HG03378 (cell line): ENCODE measurements around the gene EPHB1.

ENCODE experiments used
- ATAC-seq: cut with Tn5 transposase; IDR thresholded peaks from one replicate; pipeline ENCODE4 v1.9.1; 2021; ENCODE audit warnings: mild to moderate bottlenecking, moderate library complexity; ENCODE audit not compliant: unreplicated experiment

Gene EPHB1

DNA sequence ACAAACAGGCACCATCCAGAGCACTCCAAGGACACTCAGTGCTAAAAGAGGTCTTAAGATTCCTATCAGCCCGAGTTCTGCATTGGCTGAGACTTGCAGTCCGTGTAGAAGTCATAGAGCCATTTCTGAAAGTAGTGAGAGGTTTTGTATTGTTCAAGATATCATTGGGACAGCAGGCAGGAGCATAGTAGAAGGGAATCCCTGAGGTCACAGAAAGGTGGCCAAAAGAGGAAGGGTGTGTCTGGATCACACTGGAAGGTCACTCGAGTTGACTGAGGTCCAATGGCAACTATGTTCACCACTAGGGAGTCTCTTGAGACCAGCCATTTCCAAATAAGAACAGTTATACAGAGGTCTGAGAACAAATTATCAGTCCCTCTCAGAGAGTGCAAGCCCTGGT lies 468.3 kb downstream of the EPHB1 start:
- no peak for ATAC-seq

DNA sequence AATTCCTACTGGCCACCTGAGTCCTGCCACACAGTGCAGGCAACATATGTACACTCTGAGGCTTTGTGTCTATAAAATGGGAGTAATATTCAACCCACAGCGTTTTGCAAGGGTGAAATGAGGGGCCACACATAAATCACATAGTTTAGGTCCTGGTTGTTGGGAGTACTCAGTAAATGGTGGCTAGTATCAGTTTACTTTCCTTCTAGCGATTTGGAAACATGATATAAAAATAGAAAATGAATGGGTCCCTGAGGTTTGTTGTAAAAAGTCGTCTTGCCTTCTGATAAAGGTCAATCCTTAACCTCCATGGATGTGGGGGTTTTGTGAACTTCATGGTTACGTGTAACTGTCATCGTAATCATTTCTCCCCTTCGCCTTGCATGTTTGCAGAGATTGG lies 472.4 kb downstream of the EPHB1 start:
- no peak for ATAC-seq

- ATAC-seq = no peak
These were observed 474.0 kb downstream of the EPHB1 start for GRCh38 chr3:135268941-135269532.

DNA sequence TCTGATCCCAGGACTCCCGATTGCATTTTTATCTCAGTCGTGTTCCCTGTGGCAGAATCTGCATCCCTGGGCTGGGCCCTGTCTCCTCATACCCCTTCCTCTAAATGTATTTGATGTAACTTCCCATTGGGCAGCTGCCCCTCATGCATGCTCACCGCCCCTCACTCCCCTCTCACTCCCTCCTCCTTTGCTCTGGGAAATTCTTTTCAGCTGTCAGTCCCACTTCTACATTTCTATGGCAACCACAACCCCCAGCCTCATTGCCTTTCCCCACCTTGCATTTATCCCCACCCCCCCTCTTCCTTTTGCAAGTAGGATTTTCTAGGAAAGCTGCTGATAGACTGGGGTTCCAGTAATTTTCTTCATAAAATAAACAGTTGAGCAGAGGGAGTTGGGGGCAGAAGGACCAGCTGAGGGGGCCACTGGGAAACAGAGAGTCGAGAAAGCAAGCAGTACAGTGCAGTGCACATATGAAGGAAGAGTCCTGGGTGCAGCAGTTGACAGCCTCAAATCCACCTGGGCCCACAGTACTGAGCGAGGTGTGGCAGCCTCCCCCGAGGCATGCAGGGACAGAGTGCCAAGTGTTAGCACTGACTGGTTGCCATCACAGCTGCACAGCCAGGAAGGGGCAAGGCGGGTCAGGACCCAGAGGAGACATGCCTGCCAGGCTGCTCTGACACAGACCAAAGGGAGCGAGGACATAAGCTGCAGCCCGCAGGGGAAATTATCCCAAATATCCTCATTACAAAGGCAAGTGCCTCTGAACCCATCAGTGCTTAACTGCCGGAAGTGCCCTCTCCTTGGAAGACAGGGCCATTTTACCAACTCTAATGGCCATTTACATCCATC lies 476.3 kb downstream of the EPHB1 start:
- ATAC-seq = no peak

GRCh38 chr3:135272026-135272669 lies 477.1 kb downstream of the EPHB1 start:
- no peak for ATAC-seq

DNA sequence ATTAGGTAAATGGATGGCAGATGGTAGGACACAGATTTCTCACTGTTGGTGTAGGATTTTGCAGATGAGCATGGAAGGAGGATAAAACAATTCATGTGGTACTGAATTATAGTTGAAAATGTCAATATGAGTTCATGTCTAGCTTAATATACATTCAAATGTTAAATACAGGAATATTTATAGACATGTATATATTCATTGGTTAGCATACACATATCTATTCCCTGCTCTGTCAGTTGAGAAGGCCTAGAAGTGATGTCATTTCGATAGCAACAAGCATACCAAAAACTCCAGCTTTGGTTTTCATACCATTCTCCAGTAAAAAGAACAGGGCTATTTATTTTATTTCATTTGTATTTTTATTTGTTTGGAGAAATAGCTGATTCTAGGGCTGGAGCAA lies 497.1 kb downstream of the EPHB1 start:
- no peak for ATAC-seq

GRCh38 chr3:135301670-135302069 lies 506.6 kb downstream of the EPHB1 start:
- ATAC-seq = no peak

DNA sequence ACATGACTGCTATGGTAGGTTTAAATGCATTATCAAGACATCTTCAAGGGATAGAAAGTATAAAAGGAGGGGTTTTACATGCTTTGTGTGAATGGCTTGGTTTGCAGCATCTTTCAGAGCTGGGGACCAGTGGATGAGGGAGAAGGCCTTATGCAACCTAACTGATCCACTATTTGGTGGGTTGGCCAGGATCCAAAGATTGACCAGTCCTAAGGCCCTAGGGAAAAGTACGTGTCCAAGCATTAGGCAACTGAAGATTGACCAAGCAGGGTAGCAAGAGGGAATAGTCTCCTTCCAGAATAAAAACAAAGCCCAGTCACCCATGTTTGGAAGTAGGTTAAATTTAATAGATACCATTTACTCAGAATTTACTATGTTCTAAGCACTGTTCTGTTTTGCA lies 509.3 kb downstream of the EPHB1 start:
- ATAC-seq = no peak
